Measurements from ENCODE around the gene IL12RB1.

IL12RB1 gene

GRCh38 chr19:18086590-18087138 is at the start of gene IL12RB1:
TSS of gene IL12RB1 (minus strand) at chr19:18086934. CDS start at chr19:18086823, 111 bp downstream.
- H3K27ac ChIP-seq = no peak within 1 kb of the TSS
- peak within 1 kb of the TSS; percentile 52 for H3K4me3 ChIP-seq
- TF ChIP-seq CTCF (IDR thresholded peaks at IDR 0.05) = no peak
- DNase-seq (ENCODE audit: low spot score) = no peak

GRCh38 chr19:18135712-18136584 is 49.2 kb upstream of the IL12RB1 start:
- no peak for DNase-seq (ENCODE audit: low spot score)
- H3K27ac ChIP-seq = no peak overlapping the region
- H3K4me3 ChIP-seq = no peak overlapping the region
- no peak for TF ChIP-seq CTCF (IDR thresholded peaks at IDR 0.05)

GRCh38 chr19:18131841-18132596 is 45.3 kb upstream of the IL12RB1 start:
- DNase-seq (ENCODE audit: low spot score) = no peak
- Histone ChIP-seq H3K27ac (no peak overlapping the region), H3K4me3 (no peak overlapping the region)
- no peak for TF ChIP-seq CTCF (IDR thresholded peaks at IDR 0.05)

GRCh38 chr19:18130523-18131242 is 43.9 kb upstream of the IL12RB1 start:
- no peak overlapping the region for H3K27ac ChIP-seq
- no peak overlapping the region for H3K4me3 ChIP-seq
- TF ChIP-seq CTCF (IDR thresholded peaks at IDR 0.05) = no peak
- no peak for DNase-seq (ENCODE audit: low spot score)

GRCh38 chr19:18128805-18129204 is 42.1 kb upstream of the IL12RB1 start:
- no peak overlapping the region for H3K27ac ChIP-seq
- TF ChIP-seq CTCF (IDR thresholded peaks at IDR 0.05) = no peak
- no peak overlapping the region for H3K4me3 ChIP-seq
- DNase-seq (ENCODE audit: low spot score) = no peak

DNA sequence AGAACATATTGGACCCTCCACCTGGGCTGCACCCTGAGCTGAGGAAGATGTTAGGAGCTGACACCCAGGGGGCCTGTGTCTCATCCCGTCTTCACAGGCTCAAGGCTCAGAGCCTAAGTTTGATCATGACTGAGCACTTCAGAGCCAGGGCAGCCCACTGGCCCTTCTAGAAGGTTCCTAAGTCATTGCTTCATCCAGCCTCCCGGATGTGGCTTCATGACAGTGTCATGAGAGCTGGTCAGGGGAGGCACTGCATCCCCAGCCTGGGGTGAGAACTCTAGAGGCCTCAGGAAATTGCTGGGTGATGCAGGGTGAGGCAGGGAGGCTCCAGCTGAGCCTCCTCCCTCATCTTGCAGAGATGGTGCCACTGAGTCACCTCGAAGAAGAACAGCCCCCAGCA is 41.3 kb upstream of the IL12RB1 start:
- Histone ChIP-seq H3K27ac (no peak overlapping the region), H3K4me3 (no peak overlapping the region)
- DNase-seq (ENCODE audit: low spot score) = no peak
- no peak for TF ChIP-seq CTCF (IDR thresholded peaks at IDR 0.05)
